CD4-positive, alpha-beta memory T cell (primary cell): ENCODE results near the gene ZNF79. TPM values are rescaled to one million over a fixed set of nuclear protein-coding genes. Genes with fewer than 3 reads are reported as not detected.

Experiments used
- CTCF ChIA-PET: fragments of 350-600 bp; sonication (Branson Sonifier 250); formaldehyde crosslinking; loops from one replicate; lab custom pipeline; 2021; ENCODE audit warnings: inconsistent platforms; ENCODE audit not compliant: partially characterized antibody; lab: Charles Lee
- POLR2A ChIA-PET: fragments of 350-600 bp; sonication (Branson Sonifier 250); formaldehyde crosslinking; loops from one replicate; lab custom pipeline; 2021; ENCODE audit not compliant: partially characterized antibody; lab: Charles Lee
- DNase-seq, 5 donors: peaks; one replicate each; pipeline versions ENCODE4 v3.0.0 to v3.0.0-alpha.2; 2020 to 2022; ENCODE audit warnings: mixed read lengths in 1 of 5
- H3K27ac ChIP-seq: one replicate; pipeline ENCODE4 v1.7.0; 2013; ENCODE audit warnings: low read depth, low read length
- H3K27me3 ChIP-seq: 2 replicates; pipeline ENCODE4 v1.7.0; 2013; ENCODE audit warnings: mild to moderate bottlenecking, low read length, moderate library complexity; ENCODE audit not compliant: insufficient read depth
- H3K36me3 ChIP-seq: 2 replicates; pipeline ENCODE4 v1.7.0; 2013; ENCODE audit warnings: mild to moderate bottlenecking, low read length, moderate library complexity; ENCODE audit not compliant: insufficient read depth
- H3K4me1 ChIP-seq: 2 replicates; pipeline ENCODE4 v1.7.0; 2013; ENCODE audit warnings: mild to moderate bottlenecking, low read length, moderate library complexity; ENCODE audit not compliant: insufficient read depth
- H3K4me3 ChIP-seq, 2 donors: one replicate each; pipeline ENCODE4 v1.7.0; 2013; ENCODE audit warnings: low read length in 2 of 2, mild to moderate bottlenecking in 1 of 2
- H3K9me3 ChIP-seq, 2 donors: one replicate each; pipeline ENCODE4 v1.7.0; 2013; ENCODE audit warnings: low read length in 2 of 2, control low read depth in 1 of 2; ENCODE audit not compliant: control insufficient read depth in 1 of 2
- H3K27ac Mint-ChIP-seq, 7 donors: one replicate each; pipeline ENCODE4 v1.8.0; 2020 to 2021; ENCODE audit warnings: mixed read lengths in 7 of 7, mild to moderate bottlenecking in 6 of 7, inconsistent platforms in 3 of 7, moderate library complexity in 3 of 7
- H3K27me3 Mint-ChIP-seq, 2 donors: one replicate each; pipeline ENCODE4 v1.8.0; 2020 to 2021; ENCODE audit warnings: mixed read lengths in 2 of 2
- H3K36me3 Mint-ChIP-seq, 2 donors: one replicate each; pipeline ENCODE4 v1.8.0; 2020 to 2021; ENCODE audit warnings: mixed read lengths in 2 of 2, inconsistent platforms in 1 of 2, mild to moderate bottlenecking in 1 of 2
- H3K4me1 Mint-ChIP-seq, 4 donors: one replicate each; pipeline ENCODE4 v1.8.0; 2020 to 2021; ENCODE audit warnings: mixed read lengths in 4 of 4, mild to moderate bottlenecking in 1 of 4
- H3K4me3 Mint-ChIP-seq, 8 donors: one replicate each; pipeline ENCODE4 v1.8.0; 2020 to 2021; ENCODE audit warnings: mixed read lengths in 8 of 8, mild to moderate bottlenecking in 7 of 8, moderate library complexity in 6 of 8, inconsistent platforms in 3 of 8
- H3K9me3 Mint-ChIP-seq, 8 donors: one replicate each; pipeline ENCODE4 v1.8.0; 2020 to 2021; ENCODE audit warnings: mixed read lengths in 8 of 8, mild to moderate bottlenecking in 5 of 8, inconsistent platforms in 3 of 8, moderate library complexity in 1 of 8
- intact Hi-C: fragments of 100-400 bp; cut with micrococcal nuclease; formaldehyde crosslinking; loops from one replicate; pipeline ENCODE4 v1.15.1; 2023
- polyA plus RNA-seq, 2 donors: library from polyadenylated mRNA; unstranded; fragments of 300-500 nt; fragmentation: Illumina TruSeq; gene quantifications; one replicate each; pipeline ENCODE4 v1.2.3, GENCODE V29; 2021
- total RNA-seq, 2 experiments: library from RNA; stranded (reverse); gene quantifications; one replicate each; pipeline ENCODE4 v1.2.3, GENCODE V29; 2021

ZNF79 gene
- total and polyA plus RNA-seq, 4 experiments from 2014 or later, result 1.0 to 22.5 (median 14.0) TPM

GRCh38 chr9:127417131-127418036 is 6.8 kb upstream of the ZNF79 start:
- intact Hi-C loops, result loop anchor here (1.0 kb wide), 1 partner anchor 203 kb away; no protein-coding TSS in a partner anchor
- peaks cover 2 to 5% (median 3%) of the 10 kb centered on the region in 4 donors for H3K4me1 Mint-ChIP-seq

GRCh38 chr9:127418037-127418471 is 6.1 kb upstream of the ZNF79 start:
- no peaks in the 10 kb centered on the region for H3K36me3 ChIP-seq
- H3K4me3 ChIP-seq, result no peak overlapping the region
- H3K27me3 ChIP-seq, result no peaks in the 10 kb centered on the region
- peak overlapping the region in 2 of 8 donors; percentile 25 to 59 for H3K4me3 Mint-ChIP-seq
- intact Hi-C loops, result loop anchor here (1.0 kb wide), 1 partner anchor 204 kb away; no protein-coding TSS in a partner anchor
- H3K27me3 Mint-ChIP-seq, result peaks cover 13 to 23% of the 10 kb centered on the region in 2 donors
- no peak overlapping the region for H3K27ac ChIP-seq
- no peak overlapping the region for H3K27ac Mint-ChIP-seq
- H3K36me3 Mint-ChIP-seq, result no peaks in the 10 kb centered on the region
- POLR2A ChIA-PET, result interaction anchor here (0.6 to 5.9 kb wide), 2 partner anchors 33 to 130 kb away, joined by 3 to 30 read pairs; partner anchors contain the start of genes LRSAM1 and RPL12
- H3K9me3 ChIP-seq, result no peaks in the 10 kb centered on the region
- H3K4me1 ChIP-seq, result peaks cover 13% of the 10 kb centered on the region
- CTCF ChIA-PET, result interaction anchor here (0.6 to 1.3 kb wide), 3 partner anchors 11 to 204 kb away, joined by 3 to 4 read pairs (median 3); no protein-coding TSS in a partner anchor
- peaks cover 5 to 10% (median 7%) of the 10 kb centered on the region in 4 donors for H3K4me1 Mint-ChIP-seq
- peak in 2 of 5 donors; percentile 39 for DNase-seq
- H3K9me3 Mint-ChIP-seq, result peaks cover 0 to 3% (median 0%) of the 10 kb centered on the region in 8 donors

More at GRCh38 chr9:127417131-127418036, 6.8 kb upstream of the ZNF79 start:
- ChIA-PET CTCF (interaction anchor here (0.6 to 1.3 kb wide), 3 partner anchors 10 to 203 kb away, joined by 3 to 4 read pairs (median 3); no protein-coding TSS in a partner anchor), POLR2A (interaction anchor here (0.6 to 5.9 kb wide), 2 partner anchors 33 to 129 kb away, joined by 3 to 30 read pairs; partner anchors contain the start of genes LRSAM1 and RPL12)
- Histone ChIP-seq H3K9me3 (no peaks in the 10 kb centered on the region), H3K27ac (no peak overlapping the region), H3K4me3 (no peak overlapping the region), H3K27me3 (no peaks in the 10 kb centered on the region), H3K36me3 (no peaks in the 10 kb centered on the region), H3K4me1 (peaks cover 6% of the 10 kb centered on the region)
- Mint-ChIP-seq H3K36me3 (no peaks in the 10 kb centered on the region), H3K9me3 (peaks cover 0 to 3% (median 0%) of the 10 kb centered on the region in 8 donors), H3K4me3 (no peak overlapping the region), H3K27ac (no peak overlapping the region), H3K27me3 (peaks cover 13 to 23% of the 10 kb centered on the region in 2 donors)
- DNase-seq, result no peak

- Histone ChIP-seq H3K27ac (no peak overlapping the region), H3K4me3 (no peak overlapping the region), H3K36me3 (no peaks in the 10 kb centered on the region), H3K4me1 (peaks cover 19% of the 10 kb centered on the region), H3K9me3 (no peaks in the 10 kb centered on the region), H3K27me3 (no peaks in the 10 kb centered on the region)
- H3K27ac Mint-ChIP-seq, result no peak overlapping the region
- CTCF ChIA-PET, result no interaction called here
- intact Hi-C loops, result no loop called here
- H3K9me3 Mint-ChIP-seq, result peaks cover 0 to 2% (median 0%) of the 10 kb centered on the region in 8 donors
- no peak overlapping the region for H3K4me3 Mint-ChIP-seq
- no peak for DNase-seq
- POLR2A ChIA-PET, result interaction anchor here (5.9 kb wide), 1 partner anchor 31 kb away, joined by 30 read pairs; the partner anchor contains the start of genes LRSAM1 and RPL12
- peaks cover 9 to 23% (median 15%) of the 10 kb centered on the region in 4 donors for H3K4me1 Mint-ChIP-seq
- H3K27me3 Mint-ChIP-seq, result peaks cover 7 to 17% of the 10 kb centered on the region in 2 donors
- H3K36me3 Mint-ChIP-seq, result peaks cover 0 to 4% of the 10 kb centered on the region in 2 donors
Measured at GRCh38 chr9:127419348-127419747, 4.8 kb upstream of the ZNF79 start.

GRCh38 chr9:127421057-127421456 is 3.1 kb upstream of the ZNF79 start:
- Histone ChIP-seq H3K9me3 (no peaks in the 10 kb centered on the region), H3K27ac (no peak overlapping the region), H3K27me3 (no peaks in the 10 kb centered on the region), H3K36me3 (no peaks in the 10 kb centered on the region), H3K4me3 (no peak overlapping the region), H3K4me1 (peaks cover 34% of the 10 kb centered on the region)
- peaks cover 0 to 11% of the 10 kb centered on the region in 2 donors for H3K36me3 Mint-ChIP-seq
- DNase-seq, result no peak
- intact Hi-C loops, result no loop called here
- H3K4me1 Mint-ChIP-seq, result peaks cover 17 to 40% (median 29%) of the 10 kb centered on the region in 4 donors
- H3K9me3 Mint-ChIP-seq, result no peaks in the 10 kb centered on the region
- ChIA-PET CTCF (no interaction called here), POLR2A (interaction anchor here (5.9 kb wide), 1 partner anchor 30 kb away, joined by 30 read pairs; the partner anchor contains the start of genes LRSAM1 and RPL12)
- peaks cover 0 to 3% of the 10 kb centered on the region in 2 donors for H3K27me3 Mint-ChIP-seq
- H3K27ac Mint-ChIP-seq, result no peak overlapping the region
- H3K4me3 Mint-ChIP-seq, result no peak overlapping the region

- Histone ChIP-seq H3K27ac (no peak overlapping the region), H3K27me3 (no peaks in the 10 kb centered on the region), H3K4me1 (peaks cover 42% of the 10 kb centered on the region), H3K9me3 (no peaks in the 10 kb centered on the region), H3K4me3 (no peak overlapping the region), H3K36me3 (no peaks in the 10 kb centered on the region)
- ChIA-PET POLR2A (interaction anchor here (4.2 kb wide), 1 partner anchor 29 kb away, joined by 67 read pairs; the partner anchor contains the start of genes LRSAM1 and RPL12), CTCF (no interaction called here)
- Mint-ChIP-seq H3K4me3 (no peak overlapping the region), H3K27me3 (peaks cover 0 to 1% of the 10 kb centered on the region in 2 donors), H3K36me3 (peaks cover 5 to 18% of the 10 kb centered on the region in 2 donors), H3K27ac (no peak overlapping the region), H3K4me1 (peaks cover 23 to 50% (median 36%) of the 10 kb centered on the region in 4 donors), H3K9me3 (no peaks in the 10 kb centered on the region)
- DNase-seq, result no peak
- intact Hi-C loops, result no loop called here
Measured at GRCh38 chr9:127422133-127422782, 1.9 kb upstream of the ZNF79 start.

GRCh38 chr9:127422787-127423186 is 1.4 kb upstream of the ZNF79 start:
- DNase-seq, result no peak
- H3K4me1 ChIP-seq, result peaks cover 42% of the 10 kb centered on the region
- Mint-ChIP-seq H3K4me3 (peak overlapping the region in 4 of 8 donors; percentile 97 to 100 (median 99)), H3K27ac (peak overlapping the region in 1 of 7 donors; percentile 99), H3K9me3 (no peaks in the 10 kb centered on the region), H3K36me3 (peaks cover 5 to 18% of the 10 kb centered on the region in 2 donors), H3K4me1 (peaks cover 23 to 52% (median 36%) of the 10 kb centered on the region in 4 donors), H3K27me3 (no peaks in the 10 kb centered on the region)
- H3K27ac ChIP-seq, result no peak overlapping the region
- no peak overlapping the region for H3K4me3 ChIP-seq
- H3K36me3 ChIP-seq, result no peaks in the 10 kb centered on the region
- ChIA-PET CTCF (no interaction called here), POLR2A (interaction anchor here (4.2 kb wide), 1 partner anchor 28 kb away, joined by 67 read pairs; the partner anchor contains the start of genes LRSAM1 and RPL12)
- H3K27me3 ChIP-seq, result no peaks in the 10 kb centered on the region
- intact Hi-C loops, result no loop called here
- no peaks in the 10 kb centered on the region for H3K9me3 ChIP-seq
